Uterus (tissue), 2 donors: ENCODE results near the gene CD86.

Experiments
- POLR2A ChIP-seq, 2 donors: fragments of 450-650 bp; IDR thresholded peaks; one replicate each; pipeline ENCODE4 v1.6.1; 2016; ENCODE audit warnings: antibody characterized with exemption in 2 of 2, mild to moderate bottlenecking in 1 of 2, moderate library complexity in 1 of 2
- TF ChIP-seq, protein P1 (sequence below), 4 experiments: fragments of 200-600 bp in 2 of 4; fragments of 450-650 bp in 2 of 4; sonication (generic) in 2 of 4; IDR thresholded peaks; one replicate each; pipeline ENCODE4 v1.5.1; 2016 to 2019; ENCODE audit warnings: antibody characterized with exemption in 4 of 4, mild to moderate bottlenecking in 2 of 4, moderate library complexity in 1 of 4

DNA sequence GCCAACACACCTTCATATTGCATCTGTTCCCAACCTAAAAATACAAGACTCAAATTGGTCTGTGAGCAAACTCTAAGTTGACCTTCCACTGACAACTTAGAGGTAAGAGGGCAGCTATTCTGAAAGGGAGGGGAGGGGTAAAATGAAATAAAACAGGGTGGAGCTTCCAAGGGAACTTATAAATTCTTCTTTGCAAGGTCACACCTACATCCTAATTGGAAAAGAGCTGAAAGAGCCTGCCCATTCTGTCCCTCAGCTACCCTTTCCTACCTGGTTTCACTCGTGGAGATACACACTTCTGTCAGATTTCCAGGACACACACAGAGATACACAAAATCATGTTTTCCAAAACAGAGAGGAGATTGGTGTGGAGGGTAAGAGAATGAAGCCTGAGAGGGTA is 34.1 kb upstream of the CD86 start:
- TF ChIP-seq, protein P1, sequence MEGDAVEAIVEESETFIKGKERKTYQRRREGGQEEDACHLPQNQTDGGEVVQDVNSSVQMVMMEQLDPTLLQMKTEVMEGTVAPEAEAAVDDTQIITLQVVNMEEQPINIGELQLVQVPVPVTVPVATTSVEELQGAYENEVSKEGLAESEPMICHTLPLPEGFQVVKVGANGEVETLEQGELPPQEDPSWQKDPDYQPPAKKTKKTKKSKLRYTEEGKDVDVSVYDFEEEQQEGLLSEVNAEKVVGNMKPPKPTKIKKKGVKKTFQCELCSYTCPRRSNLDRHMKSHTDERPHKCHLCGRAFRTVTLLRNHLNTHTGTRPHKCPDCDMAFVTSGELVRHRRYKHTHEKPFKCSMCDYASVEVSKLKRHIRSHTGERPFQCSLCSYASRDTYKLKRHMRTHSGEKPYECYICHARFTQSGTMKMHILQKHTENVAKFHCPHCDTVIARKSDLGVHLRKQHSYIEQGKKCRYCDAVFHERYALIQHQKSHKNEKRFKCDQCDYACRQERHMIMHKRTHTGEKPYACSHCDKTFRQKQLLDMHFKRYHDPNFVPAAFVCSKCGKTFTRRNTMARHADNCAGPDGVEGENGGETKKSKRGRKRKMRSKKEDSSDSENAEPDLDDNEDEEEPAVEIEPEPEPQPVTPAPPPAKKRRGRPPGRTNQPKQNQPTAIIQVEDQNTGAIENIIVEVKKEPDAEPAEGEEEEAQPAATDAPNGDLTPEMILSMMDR (IDR thresholded peaks at IDR 0.05): no peak
- TF ChIP-seq POLR2A (IDR thresholded peaks at IDR 0.05): no peak
